Measurements from ENCODE around the gene CDH3. TPM values are rescaled to one million over a fixed set of nuclear protein-coding genes. Genes with fewer than 3 reads are reported as not detected.

The CDH3 gene
- total RNA-seq, 1 donor from 2014 or later: not detected

DNA sequence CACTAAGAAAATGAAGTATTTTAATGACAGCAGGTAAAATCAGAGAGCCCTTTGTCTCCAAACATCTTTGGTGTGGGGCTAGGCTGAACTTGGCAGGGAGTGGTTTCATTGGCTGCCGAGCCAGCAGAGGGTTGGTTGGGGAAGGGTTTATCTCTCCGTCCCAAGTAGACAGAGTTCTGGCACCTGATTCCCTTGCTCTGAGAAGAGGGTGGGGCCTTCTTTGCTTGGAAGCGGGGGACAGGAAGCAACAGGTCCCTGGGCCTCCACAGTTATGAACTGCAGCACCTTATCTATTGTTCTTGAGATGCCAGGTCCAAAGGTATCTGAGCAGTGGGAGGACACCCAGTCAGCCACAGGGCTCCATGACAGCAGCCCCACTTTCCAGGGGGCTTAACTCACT is 79.7 kb downstream of the CDH3 start:
- intact Hi-C loops (cut with DNase I): no loop called here

DNA sequence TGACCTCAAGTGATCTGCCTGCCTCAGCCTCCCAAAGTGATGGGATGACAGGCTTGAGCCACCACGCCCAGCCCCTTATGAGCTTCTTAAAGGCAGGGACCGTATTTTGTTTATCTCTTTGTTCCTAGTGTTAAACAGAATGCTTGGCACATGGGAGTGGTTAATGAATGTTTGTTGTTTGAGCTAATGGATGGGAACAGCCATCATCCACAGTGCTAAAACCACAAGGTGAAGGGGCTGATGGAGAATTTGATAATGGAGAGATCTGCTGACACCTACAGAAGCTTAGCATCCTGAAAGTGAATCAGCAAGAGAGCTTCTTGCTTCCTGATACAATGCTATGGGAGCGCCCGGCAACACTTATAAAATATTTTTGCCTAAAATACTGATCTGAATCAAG is 83.4 kb downstream of the CDH3 start:
- Histone ChIP-seq H3K9me3 (no peaks in the 10 kb centered on the region), H3K27me3 (no peaks in the 10 kb centered on the region), H3K4me1 (no peaks in the 10 kb centered on the region), H3K36me3 (no peaks in the 10 kb centered on the region), H3K27ac (no peak overlapping the region), H3K4me3 (no peak overlapping the region)
- TF ChIP-seq, protein P1, sequence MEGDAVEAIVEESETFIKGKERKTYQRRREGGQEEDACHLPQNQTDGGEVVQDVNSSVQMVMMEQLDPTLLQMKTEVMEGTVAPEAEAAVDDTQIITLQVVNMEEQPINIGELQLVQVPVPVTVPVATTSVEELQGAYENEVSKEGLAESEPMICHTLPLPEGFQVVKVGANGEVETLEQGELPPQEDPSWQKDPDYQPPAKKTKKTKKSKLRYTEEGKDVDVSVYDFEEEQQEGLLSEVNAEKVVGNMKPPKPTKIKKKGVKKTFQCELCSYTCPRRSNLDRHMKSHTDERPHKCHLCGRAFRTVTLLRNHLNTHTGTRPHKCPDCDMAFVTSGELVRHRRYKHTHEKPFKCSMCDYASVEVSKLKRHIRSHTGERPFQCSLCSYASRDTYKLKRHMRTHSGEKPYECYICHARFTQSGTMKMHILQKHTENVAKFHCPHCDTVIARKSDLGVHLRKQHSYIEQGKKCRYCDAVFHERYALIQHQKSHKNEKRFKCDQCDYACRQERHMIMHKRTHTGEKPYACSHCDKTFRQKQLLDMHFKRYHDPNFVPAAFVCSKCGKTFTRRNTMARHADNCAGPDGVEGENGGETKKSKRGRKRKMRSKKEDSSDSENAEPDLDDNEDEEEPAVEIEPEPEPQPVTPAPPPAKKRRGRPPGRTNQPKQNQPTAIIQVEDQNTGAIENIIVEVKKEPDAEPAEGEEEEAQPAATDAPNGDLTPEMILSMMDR (IDR thresholded peaks at IDR 0.05): no peak
- intact Hi-C loops (cut with DNase I): no loop called here
- DNase-seq (ENCODE audit: low spot score in 2 of 2): no peak

More for the DNA sequence above, 79.7 kb downstream of the CDH3 start:
- Histone ChIP-seq H3K9me3 (no peaks in the 10 kb centered on the region), H3K4me3 (no peak overlapping the region), H3K4me1 (no peaks in the 10 kb centered on the region), H3K36me3 (no peaks in the 10 kb centered on the region), H3K27ac (no peak overlapping the region), H3K27me3 (no peaks in the 10 kb centered on the region)
- TF ChIP-seq, protein P1 (IDR thresholded peaks at IDR 0.05): no peak
- no peak for DNase-seq (ENCODE audit: low spot score in 2 of 2)

DNA sequence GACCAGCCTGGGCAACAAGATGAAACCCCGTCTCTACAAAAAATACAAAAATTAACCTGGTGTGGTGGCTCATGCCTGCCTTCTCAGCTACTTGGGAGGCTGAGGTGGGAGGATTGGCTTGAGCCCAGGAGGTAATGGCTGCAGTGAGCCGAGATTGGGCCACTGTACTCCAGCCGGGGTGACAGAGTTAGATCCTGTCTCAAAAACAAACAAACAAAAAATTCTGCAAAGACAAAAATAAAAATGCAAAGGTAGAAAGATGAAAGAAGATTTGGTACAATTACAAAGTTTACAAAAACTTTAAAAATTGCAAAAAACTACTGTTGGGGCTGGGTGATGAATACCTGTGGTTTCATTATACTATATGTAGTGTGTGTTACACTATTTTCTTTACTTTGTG is 86.5 kb downstream of the CDH3 start:
- no peaks in the 10 kb centered on the region for H3K4me1 ChIP-seq
- H3K4me3 ChIP-seq: no peak overlapping the region
- TF ChIP-seq, protein P1 (IDR thresholded peaks at IDR 0.05): no peak
- no peak for DNase-seq (ENCODE audit: low spot score in 2 of 2)
- intact Hi-C loops (cut with DNase I): no loop called here
- H3K27ac ChIP-seq: no peak overlapping the region
- H3K36me3 ChIP-seq: no peaks in the 10 kb centered on the region
- peaks cover 2% of the 10 kb centered on the region for H3K27me3 ChIP-seq
- H3K9me3 ChIP-seq: no peaks in the 10 kb centered on the region

DNA sequence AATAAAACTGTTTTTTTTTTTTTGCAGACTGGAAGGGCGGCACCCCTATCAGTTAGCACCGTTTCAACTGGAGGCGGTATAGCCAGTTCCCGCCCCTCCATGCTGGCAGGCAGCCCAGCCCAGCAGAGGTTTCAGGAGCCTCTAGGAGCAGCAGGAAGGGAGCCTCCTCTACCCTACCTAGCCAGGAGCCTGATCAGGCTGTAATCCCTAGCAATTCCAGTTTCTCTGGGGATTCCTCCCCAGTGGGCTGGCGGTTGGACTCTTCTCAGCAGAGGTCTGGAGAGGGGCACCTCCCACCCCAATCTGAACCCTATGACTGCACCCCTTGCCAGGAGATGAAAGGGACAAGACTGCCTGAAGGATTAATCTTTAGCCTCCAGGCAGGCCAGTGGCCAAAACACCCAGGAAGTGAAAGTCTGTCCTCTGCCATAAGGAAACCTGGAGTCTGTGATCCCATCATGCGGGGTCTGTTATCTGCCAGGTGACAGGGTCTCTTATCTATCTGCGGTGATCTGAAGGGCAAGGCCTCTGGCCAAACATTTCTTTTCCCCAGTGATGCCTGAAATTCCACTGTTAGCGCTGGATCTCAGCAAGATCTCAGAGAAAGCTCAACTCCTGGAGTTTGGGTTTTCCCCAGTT is 87.1 kb downstream of the CDH3 start:
- Histone ChIP-seq H3K4me3 (no peak overlapping the region), H3K27me3 (peaks cover 8% of the 10 kb centered on the region), H3K27ac (no peak overlapping the region), H3K4me1 (peaks cover 0 to 2% of the 10 kb centered on the region in 2 donors), H3K9me3 (no peaks in the 10 kb centered on the region), H3K36me3 (no peaks in the 10 kb centered on the region)
- DNase-seq (ENCODE audit: low spot score in 2 of 2): no peak
- TF ChIP-seq, protein P1 (IDR thresholded peaks at IDR 0.05): no peak
- intact Hi-C loops (cut with DNase I): no loop called here

DNA sequence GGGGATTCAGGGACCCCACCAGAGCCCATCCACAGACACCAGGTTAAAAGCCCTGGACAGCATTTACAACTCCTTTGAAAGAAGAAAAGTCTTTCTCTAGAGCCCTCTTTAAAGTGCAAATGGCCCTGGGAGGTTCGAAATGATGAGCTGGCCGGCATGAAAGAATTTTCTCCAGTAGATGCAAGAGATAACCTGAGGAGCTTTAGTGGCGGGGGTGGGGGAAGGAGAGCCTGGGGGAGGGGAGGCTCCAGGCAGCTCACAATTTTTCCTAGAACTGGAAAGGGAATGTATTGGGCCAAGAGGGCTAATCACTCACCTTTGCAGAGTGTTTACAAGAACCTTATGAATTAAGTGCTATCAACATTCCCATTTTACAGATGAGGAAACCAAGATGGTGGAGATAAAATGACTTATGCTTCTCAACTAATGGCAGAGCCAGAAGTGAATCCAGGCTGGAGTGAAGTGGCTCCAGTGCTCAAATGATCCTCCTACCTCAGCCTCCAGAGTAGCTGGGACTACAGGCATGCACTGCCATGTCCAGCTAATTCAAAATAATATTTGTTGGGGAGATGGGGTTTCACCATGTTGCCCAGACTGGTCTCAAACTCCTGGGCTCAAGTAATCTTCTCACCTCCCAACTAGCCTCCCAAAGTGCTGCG is 87.8 kb downstream of the CDH3 start:
- Histone ChIP-seq H3K4me1 (peaks cover 0 to 6% of the 10 kb centered on the region in 2 donors), H3K4me3 (no peak overlapping the region), H3K27ac (no peak overlapping the region), H3K27me3 (peaks cover 13% of the 10 kb centered on the region), H3K9me3 (no peaks in the 10 kb centered on the region), H3K36me3 (no peaks in the 10 kb centered on the region)
- TF ChIP-seq, protein P1 (IDR thresholded peaks at IDR 0.05): no peak
- intact Hi-C loops (cut with DNase I): no loop called here
- no peak for DNase-seq (ENCODE audit: low spot score in 2 of 2)
